ENCODE results near the gene TMEM182.

- no peak for TF ChIP-seq LEF1 (IDR thresholded peaks at IDR 0.05; ENCODE audit: borderline replicate concordance)
- no peak for TF ChIP-seq SP1 (IDR thresholded peaks at IDR 0.05)
- no peak for TF ChIP-seq FOXM1 (IDR thresholded peaks at IDR 0.05; ENCODE audit: borderline replicate concordance)
- TF ChIP-seq BHLHE40 (IDR thresholded peaks at IDR 0.05; ENCODE audit: borderline replicate concordance) = no peak
Observed at GRCh38 chr2:102792568-102793208, 30.9 kb downstream of the TMEM182 start.
